COR-L47 (cell line): ENCODE measurements around the gene BOD1L1.
"Not testable (repeated sequence)": the region's sequence is repeated elsewhere in the genome, so short reads cannot be mapped to it uniquely, and the experiment has no call there.

ENCODE experiments used
- DNase-seq: peaks from one replicate; lab custom pipeline; 2025; lab: John Stamatoyannopoulos, UW

BOD1L1 gene

DNA sequence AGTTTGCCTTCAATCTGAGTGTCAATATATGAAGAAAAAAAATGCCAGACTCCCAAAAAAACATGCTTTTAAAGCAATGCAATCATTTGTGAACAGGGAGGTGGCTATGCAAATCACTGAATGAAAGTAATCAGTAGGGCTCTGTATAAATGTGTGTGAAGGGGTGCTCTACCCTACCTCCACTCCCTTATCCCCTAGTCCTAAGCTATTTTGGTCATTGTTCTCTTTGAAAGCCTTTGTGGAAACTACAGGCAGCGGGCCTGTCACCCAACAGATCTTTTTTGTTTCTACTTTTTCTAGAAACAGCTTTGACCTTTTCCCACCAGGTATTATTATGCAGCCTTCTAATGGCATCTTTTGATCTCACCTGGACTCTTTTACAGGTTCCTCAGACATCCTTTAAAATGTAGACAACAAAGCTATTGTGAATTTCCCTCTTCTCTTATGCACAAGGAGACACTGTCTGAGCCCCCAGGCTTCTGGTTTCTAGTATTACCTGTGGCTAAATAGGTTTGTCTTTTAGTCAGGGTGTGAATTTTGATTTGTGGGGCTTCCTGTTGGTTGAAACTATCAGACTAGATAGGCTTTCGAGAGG is 9.2 kb downstream of the BOD1L1 start:
- DNase-seq = no peak

DNA sequence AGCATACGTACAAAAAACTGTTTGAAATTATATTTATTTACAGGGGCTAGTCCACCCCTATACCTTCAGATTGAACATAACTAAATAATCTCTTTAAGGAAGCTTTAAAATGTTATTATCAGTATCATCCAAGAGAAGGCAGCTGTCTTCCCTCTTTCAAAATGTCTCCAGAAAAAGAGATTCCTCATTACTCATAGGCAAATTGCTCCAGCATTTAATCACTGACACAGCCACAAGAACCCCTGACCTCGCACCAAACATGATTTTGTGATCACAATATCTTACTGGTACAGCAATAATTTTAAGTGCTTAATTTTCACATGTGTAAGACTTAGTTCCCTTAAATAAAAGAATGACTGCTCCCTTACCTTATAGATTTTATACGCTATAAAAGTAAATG is 9.7 kb downstream of the BOD1L1 start:
- no peak for DNase-seq

DNA sequence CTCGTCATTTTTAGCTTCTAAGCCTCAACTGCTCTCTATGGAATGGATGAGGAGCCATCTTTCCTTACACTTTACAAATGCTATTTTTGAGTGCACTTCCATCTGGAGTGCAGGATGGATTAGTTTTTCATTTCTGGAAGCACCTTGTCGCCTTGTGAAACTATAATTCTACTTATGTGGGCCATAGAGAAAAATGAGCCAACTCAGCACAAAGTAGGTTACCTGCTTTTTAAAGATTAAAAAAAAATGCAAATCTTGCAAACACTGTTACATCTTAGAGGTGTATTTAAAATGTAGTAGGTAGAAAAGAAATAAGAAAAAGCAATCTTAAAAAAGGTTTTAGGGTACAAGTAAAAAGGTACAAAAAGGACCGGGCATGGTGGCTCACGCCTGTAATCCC is 10.9 kb downstream of the BOD1L1 start:
- DNase-seq = no peak

DNA sequence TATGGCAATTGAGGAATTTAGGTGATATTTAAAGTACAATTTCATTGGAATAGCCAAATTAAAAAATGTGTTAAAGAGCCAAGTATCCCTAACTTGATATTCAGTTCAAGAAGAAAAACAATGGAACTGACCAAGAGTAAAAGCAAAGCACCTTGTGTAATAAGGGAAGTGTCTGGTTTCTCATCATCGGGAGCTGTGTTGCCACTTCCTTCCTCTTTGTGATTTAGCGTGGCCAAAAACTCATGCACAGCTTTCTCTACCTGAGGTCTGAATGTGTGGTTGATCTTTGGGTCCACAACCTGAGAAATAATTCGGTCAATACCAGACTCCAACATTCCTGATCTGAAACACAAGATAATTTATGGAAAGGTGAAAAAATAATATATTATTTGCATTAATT is 12.4 kb downstream of the BOD1L1 start:
- no peak for DNase-seq

DNA sequence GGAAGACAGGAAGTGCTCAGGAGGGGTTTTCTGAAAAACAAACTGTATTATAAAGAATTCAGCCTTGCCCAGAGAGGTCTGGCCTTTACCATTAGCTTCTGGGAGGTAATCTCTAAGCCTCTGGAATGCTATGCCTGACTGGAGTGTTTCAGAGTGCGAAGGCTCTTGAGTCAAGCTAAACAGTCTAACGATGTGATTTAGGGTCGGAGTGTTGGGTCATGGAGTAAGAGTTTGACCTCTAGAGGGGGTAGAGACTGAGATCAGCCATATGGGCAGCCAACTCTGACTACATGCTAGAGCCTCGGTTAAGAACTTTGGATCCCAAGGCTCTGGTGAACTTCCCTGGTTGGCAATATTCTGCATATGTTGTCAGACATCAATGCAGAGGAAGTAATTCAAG is 15.0 kb downstream of the BOD1L1 start:
- DNase-seq = no peak

DNA sequence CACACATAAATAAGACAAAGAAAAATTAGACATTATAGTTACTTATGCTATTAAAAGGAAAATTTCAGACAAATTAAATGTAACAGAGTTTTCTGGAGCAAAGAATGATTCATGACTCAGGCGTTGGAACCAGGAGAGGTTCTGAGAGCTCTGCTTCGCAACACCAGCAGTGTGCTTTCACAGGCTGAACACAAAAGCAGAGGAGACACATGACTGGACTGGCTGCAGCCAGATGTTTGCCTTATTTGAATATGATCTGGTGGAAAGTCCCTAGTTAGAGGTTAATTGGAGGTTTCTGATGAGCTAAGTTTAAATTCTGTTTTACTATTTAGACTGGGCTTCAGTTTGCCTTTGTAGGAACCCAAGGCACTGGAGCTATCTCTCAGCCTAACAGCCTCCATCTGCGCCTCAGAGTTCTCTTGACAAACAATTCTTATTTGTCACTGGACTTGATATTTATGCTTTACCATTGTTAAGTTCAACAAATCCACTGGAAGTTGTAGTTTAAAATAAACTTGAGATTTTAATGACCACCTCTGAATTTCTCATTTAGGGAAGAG is 16.2 kb downstream of the BOD1L1 start:
- no peak for DNase-seq

DNA sequence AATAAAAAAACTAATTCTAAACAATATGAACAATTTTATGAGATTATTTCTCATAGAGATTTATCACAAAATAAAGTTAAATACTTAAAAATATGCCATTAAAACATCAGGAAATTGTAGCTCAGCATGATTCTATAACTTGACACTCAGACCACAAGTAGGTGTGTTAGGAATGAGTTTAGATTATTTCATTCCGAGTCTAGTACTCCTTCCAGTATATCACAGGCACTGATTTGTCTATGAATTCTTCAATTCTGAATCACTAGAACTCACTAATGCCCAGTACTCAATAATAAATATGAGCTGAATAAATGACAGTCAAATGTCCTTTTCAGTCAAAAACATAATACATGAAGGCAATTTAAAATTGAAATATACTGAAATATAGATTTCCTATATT is 22.2 kb downstream of the BOD1L1 start:
- no peak for DNase-seq

- no peak for DNase-seq
These were observed 25.7 kb downstream of the BOD1L1 start for GRCh38 chr4:13601848-13602247.

DNA sequence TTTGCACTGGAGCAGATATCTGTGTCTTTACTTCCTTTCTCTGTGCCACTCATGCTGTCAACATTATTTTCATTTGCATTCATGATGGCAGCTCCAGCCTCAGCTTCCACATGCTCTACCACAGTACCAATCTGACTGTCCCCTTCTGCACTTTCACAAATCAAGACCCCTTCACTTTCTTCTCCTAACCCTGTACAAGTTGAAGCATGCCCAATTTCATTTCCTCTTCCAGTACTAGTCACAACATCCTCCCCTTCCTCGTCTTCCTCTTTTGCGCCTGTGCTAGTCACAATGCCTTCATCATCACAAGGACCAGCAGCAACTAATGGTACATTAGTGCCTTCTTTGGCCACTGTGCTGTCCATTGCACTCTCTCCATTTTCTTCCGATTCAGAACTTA is 26.5 kb downstream of the BOD1L1 start:
- DNase-seq = no peak

DNA sequence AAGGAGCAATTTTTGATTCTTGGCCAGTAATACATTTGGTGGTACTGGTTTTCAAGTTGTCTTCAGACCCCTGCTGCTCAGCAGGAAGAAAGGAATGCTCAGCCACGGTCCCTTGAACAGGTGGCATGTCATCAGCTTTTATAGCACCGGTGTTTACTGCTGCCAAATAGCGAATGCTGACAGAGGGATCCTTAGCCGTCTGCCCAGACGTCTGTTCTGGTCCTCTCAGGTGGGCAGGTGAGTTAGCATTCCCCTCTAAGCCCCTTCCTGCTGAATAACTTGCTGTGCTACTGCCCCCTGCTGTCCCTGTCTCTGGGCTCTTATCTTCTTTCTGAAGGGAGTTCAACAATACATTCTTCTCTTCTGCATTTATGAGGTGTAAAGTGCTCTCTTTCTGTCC is 28.4 kb downstream of the BOD1L1 start:
- no peak for DNase-seq

DNA sequence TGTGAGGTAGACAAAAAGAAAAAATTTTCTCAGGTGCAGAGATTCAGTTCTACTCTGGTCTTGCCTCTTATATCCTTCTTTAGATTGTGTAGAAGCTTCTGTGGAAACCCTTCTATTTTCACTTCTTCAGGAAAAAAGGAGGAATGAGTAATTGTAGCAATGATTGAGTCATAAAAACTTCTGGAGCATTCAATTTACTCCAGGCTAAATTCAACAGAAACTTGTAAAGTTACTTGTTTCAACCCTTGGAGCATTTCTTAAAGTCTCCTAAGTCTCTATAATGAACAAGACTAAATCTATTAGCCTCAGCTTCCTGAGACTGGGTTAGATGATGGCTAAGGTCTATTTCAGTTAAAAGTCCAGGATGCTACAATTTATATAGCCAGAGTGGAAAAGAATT is 29.9 kb downstream of the BOD1L1 start:
- no peak for DNase-seq

DNA sequence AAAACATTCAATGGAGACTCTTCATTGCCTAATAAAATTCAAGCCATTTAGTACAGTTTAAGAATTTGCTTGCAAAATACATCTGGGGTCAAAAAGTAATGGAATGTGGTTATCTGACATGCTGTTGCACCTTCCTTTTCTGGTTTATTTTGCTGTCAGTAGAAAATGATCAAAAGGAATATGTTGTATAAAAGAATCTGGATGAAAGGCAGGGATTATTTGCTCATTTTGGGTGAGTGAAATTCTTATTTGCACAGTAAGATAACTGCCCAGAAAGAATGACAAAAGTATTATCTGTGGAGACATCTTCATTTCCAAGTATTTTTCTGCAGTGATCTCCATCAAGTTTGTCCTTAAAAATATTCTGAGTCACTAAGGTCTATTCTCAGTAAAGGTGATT is 30.4 kb downstream of the BOD1L1 start:
- DNase-seq = no peak

GRCh38 chr4:13592220-13592619 is 35.3 kb downstream of the BOD1L1 start:
- no peak for DNase-seq

DNA sequence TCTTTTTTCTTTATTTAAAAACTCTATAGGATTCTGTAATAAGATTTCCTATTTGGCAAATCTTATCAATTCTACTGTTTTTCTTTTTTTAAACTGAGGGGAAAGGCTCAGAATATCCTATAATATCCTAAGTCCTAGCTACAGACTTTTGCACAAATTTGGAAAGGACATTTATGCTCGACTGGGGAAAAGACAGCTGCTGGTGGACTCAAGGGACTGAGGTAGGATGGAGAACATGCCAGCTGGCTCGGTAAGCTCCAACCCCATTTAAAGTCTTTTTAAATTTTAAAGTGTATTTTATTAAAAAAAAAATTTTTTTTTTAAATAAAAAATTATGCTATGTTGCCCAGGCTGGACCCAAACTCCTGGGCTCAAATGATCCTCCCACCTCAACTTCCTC is 36.8 kb downstream of the BOD1L1 start:
- no peak for DNase-seq

GRCh38 chr4:13588954-13589353 is 38.6 kb downstream of the BOD1L1 start:
- DNase-seq = no peak

- DNase-seq = no peak
These were observed 43.0 kb downstream of the BOD1L1 start for GRCh38 chr4:13584481-13584880.

GRCh38 chr4:13580036-13580435 is 47.5 kb downstream of the BOD1L1 start:
- DNase-seq = no peak

- no peak for DNase-seq
These were observed 49.9 kb downstream of the BOD1L1 start for GRCh38 chr4:13577660-13578059.

DNA sequence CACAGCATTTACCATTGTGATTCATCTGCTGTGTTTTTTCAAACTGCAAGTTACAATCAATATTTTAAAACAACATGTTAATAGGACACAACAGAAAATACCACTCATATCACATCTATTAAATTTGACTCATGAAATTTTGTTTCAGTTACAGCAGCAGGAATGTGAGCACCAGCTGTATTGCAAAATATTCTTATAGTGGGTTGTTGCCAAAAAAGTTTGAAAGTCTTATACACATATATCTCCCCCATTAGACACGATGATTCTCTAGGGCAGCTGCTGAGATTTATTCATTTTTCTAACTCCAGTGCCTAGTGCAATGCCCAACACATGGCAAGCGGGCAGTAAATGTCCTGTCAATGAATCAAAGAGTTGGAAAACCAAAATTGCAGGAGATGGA is 56.6 kb downstream of the BOD1L1 start:
- no peak for DNase-seq

GRCh38 chr4:13567125-13567524 is 60.4 kb downstream of the BOD1L1 start:
- DNase-seq = no peak

GRCh38 chr4:13562876-13563275 is 64.6 kb downstream of the BOD1L1 start:
- DNase-seq = no peak

GRCh38 chr4:13561673-13562072 is 65.9 kb downstream of the BOD1L1 start:
- no peak for DNase-seq

GRCh38 chr4:13560111-13560510 is 67.4 kb downstream of the BOD1L1 start:
- DNase-seq = not testable (repeated sequence)

DNA sequence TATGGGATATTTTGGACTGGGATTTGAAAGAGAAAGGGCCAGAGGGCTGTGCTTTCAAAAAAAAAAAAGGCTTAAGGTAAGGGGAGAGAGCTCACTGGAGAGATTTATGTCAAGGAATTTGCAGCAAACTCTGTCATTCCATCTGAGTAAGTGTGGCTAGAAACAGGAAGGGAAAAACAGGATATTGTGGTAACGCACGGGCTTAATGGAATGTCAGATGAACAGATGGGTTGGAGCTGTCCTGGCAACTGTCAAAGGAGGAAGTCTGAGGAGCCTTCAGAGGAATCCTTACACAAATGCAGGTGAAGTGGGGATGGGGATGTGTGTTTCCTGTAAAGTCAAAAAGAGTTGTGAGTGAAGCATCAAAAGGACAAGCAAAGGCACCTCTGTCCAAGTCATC is 68.1 kb downstream of the BOD1L1 start:
- DNase-seq = no peak

GRCh38 chr4:13558881-13559280 is 68.6 kb downstream of the BOD1L1 start:
- DNase-seq = no peak
